IMR-90 (cell line): ENCODE data around the gene RNPEP.

Experiments used
- FOS ChIP-seq: fragments of 150-350 bp; IDR thresholded peaks from 2 replicates; pipeline ENCODE4 v1.6.1; 2016; ENCODE audit warnings: low read depth, low read length
- NFE2L2 ChIP-seq: fragments of 150-350 bp; IDR thresholded peaks from 2 replicates; pipeline ENCODE4 v1.6.1; 2016; ENCODE audit warnings: low read depth, mild to moderate bottlenecking, low read length
- POLR2A ChIP-seq: IDR thresholded peaks from 2 replicates; pipeline ENCODE4 v1.6.1; 2012; ENCODE audit warnings: mild to moderate bottlenecking, low read depth, low read length
- SMC3 ChIP-seq: fragments of 150-350 bp; IDR thresholded peaks from 2 replicates; pipeline ENCODE4 v1.6.1; 2016; ENCODE audit warnings: low read depth, mild to moderate bottlenecking, antibody characterized with exemption, low read length, moderate library complexity
- USF2 ChIP-seq: fragments of 150-350 bp; IDR thresholded peaks from 2 replicates; pipeline ENCODE4 v1.6.1; 2017; ENCODE audit warnings: mild to moderate bottlenecking, antibody characterized with exemption, low read length, low read depth
- TF ChIP-seq, protein P1 (sequence below): conservative IDR thresholded peaks from 2 replicates; pipeline ENCODE4 v1.5.1; 2012; ENCODE audit warnings: mild to moderate bottlenecking, low read depth, low read length, improper control_type of control experiment

DNA sequence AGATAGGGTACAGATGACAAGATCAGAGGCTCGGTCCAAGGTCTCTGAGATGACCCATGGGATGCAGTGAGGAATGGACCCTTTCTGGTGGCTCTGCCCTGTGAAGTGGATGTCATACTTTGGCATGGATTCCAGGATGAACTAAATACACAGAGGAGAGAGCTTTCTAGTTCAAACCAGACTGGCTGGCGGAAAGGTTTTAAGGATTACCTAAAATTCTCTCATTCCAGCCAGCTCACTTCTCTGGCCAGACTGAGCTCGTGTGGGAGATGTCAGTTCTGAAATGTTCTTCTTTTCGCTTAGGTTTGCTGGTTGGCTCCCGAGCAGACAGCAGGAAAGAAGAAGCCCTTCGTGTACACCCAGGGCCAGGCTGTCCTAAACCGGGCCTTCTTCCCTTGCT, 6.2 kb downstream of the RNPEP start:
- no peak for TF ChIP-seq NFE2L2
- TF ChIP-seq FOS = no peak
- TF ChIP-seq USF2 = no peak
- TF ChIP-seq, protein P1, sequence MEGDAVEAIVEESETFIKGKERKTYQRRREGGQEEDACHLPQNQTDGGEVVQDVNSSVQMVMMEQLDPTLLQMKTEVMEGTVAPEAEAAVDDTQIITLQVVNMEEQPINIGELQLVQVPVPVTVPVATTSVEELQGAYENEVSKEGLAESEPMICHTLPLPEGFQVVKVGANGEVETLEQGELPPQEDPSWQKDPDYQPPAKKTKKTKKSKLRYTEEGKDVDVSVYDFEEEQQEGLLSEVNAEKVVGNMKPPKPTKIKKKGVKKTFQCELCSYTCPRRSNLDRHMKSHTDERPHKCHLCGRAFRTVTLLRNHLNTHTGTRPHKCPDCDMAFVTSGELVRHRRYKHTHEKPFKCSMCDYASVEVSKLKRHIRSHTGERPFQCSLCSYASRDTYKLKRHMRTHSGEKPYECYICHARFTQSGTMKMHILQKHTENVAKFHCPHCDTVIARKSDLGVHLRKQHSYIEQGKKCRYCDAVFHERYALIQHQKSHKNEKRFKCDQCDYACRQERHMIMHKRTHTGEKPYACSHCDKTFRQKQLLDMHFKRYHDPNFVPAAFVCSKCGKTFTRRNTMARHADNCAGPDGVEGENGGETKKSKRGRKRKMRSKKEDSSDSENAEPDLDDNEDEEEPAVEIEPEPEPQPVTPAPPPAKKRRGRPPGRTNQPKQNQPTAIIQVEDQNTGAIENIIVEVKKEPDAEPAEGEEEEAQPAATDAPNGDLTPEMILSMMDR = no peak
- no peak for TF ChIP-seq POLR2A
- no peak for TF ChIP-seq SMC3
